Measurements from ENCODE around the gene UQCRC2.
"Not testable (repeated sequence)": the region's sequence is repeated elsewhere in the genome, so short reads cannot be mapped to it uniquely, and the experiment has no call there.

The UQCRC2 gene

DNA sequence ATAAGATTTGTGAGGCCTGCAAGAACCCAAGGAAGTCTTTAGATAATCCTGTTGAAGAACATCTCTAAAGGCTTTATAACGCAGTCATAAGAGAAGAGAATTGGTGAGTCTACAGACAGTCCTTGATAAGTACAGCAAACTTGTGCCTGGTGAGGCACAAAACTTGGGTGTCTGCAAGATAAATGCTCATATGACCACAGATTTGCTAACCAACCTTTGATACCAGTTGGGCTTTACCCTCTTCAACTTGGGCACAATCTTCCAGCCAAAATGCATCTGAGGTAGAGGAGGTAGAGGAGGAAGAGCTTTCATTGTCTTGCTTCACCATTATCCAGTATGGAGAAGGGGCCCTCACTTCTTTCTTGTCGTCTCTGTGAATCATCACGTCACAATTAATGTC, 30.9 kb downstream of the UQCRC2 start:
- FAIRE-seq, result no peak

DNA sequence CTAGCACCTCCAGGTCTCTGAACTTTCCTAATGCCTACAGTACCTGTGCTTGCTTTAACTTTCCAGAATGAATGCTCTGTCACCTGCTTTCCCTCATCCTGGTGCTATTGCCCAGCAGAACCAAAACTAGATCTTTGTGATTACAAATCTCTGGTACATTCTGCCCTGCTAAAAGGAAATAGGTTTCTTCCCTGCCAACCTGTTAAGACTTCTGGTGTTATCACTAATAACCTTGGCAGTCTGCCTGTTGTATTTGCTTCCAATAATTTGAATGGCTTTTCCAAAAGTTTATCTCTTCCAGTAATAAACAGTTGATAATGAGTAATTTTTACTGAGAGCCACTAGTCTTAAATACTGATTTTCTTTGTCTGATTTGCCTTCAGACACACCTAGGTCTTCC, 32.4 kb downstream of the UQCRC2 start:
- FAIRE-seq, result no peak

DNA sequence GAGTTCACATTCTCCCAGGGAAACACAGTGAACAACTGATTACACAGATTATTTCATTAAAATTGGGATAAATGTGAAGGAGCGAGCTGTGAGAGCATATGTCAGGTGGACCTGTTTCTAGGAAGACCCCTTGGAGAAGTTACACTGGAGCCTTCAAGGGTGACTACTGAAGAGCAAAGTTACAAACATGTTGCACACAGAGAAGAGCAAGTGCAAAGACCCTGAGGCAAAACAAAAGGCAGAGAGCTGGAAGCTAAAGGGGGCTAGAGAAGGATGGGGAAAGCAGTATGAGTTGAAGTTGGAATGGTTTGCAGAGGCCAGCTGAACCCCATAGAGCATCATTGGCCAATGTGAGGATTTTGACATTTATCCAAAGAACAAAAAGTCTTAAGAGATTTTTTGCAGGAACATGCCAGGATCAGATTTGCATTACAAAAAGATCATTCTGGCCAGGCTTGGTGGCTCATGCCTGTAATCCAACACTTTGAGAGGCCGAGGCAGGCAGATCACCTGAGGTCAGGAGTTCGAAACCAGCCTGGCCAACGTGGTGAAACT, 33.6 kb downstream of the UQCRC2 start:
- FAIRE-seq, result no peak

DNA sequence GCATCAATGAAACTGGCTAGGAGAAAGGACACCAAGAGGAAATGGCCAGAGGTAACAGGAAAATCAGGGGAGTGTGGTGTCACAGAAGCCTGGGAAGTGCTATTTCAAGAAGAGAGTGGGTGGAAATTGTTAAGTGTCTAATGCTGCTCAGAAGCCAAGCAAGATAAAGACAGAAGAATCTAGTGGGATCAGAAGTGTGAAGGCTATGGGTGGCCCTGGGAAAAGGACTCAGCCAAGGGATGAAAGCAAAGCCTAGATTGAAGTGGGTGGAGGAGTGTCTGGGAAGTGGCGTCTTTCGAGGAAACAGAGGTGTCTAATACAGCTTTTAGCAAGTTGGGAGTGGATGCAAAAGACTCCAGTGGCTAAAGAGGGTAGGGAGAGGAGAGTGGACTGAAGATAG, 34.3 kb downstream of the UQCRC2 start:
- no peak for FAIRE-seq

DNA sequence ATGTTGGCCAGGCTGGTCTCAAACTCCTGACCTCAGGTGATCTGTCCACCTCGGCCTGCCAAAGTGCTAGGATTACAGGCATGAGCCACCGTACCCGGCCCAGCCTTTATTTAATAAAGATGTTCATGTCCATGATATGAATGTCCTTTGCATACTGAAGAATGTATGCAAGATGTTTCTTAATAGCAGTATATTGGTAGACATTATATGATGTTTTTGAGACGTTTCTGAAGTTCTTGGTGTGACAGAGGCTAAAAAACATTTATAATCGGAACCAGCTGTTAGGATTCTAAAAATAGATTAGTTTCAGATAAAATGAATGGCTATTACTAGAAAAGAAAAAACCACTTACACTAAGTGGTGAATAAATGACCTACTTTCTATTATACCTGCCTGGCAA, 36.0 kb downstream of the UQCRC2 start:
- no peak for FAIRE-seq

DNA sequence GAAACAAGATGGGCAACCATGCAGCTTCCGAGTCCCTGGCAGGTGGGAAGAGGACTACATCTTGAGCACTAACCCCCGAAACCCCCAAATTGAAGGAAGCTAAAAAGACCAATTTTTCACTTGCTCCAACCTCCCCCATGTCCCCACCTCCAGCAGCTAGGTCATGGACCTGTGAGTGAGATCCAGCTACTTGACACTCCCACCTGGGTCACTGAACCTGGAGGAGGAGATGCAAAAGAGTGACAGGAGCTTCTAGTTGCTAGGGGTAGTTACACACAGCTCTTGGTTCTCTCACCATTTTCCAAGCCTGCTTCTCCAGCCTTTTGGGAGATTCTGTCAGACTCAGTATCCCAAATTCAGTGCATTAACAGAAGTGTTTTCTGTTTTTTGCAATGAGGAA, 36.6 kb downstream of the UQCRC2 start:
- no peak for FAIRE-seq

DNA sequence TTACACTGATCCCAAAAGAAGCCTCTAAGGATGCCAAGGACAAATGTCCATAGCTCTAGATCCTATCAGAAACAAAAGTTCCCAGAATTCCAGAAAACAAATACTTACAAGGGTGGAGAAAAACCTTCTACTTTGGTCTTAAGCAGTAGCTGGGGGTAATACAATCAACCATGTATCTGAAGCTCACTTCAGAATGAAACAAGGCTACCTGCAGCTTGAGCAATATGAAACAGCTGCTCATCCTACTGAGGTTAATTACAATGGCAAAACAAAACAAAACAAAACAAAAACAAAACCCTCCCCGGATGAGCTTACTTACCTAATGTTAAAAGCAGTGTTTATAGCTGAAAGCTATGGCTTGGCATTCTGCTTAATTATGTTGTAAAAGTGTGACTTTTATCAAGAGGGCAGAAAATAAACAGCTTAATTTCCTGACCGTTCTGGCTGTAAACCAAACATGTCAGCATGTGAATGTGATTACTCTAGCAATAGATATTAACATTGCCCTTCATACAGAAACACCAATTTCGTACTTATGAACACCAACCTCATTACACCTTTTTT, 37.3 kb downstream of the UQCRC2 start:
- FAIRE-seq, result no peak

DNA sequence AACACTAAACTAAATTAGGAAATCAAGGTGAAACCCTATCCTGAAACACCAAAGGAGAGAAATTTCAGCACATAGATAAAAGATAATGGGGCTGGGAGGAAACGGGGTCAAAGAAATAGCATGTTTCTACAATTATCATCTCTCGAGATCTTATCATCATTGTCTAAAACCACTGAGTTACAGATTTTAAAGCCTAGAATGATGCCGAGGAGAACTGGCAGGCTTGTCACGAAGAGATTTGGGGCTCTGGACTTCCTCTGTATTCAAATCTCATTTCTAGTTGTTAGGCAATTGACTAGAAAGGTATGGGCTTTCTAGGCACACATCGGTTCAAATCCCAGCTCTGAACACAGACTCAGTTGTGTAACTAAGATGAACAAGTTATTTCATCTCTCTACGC, 38.5 kb downstream of the UQCRC2 start:
- FAIRE-seq, result no peak

DNA sequence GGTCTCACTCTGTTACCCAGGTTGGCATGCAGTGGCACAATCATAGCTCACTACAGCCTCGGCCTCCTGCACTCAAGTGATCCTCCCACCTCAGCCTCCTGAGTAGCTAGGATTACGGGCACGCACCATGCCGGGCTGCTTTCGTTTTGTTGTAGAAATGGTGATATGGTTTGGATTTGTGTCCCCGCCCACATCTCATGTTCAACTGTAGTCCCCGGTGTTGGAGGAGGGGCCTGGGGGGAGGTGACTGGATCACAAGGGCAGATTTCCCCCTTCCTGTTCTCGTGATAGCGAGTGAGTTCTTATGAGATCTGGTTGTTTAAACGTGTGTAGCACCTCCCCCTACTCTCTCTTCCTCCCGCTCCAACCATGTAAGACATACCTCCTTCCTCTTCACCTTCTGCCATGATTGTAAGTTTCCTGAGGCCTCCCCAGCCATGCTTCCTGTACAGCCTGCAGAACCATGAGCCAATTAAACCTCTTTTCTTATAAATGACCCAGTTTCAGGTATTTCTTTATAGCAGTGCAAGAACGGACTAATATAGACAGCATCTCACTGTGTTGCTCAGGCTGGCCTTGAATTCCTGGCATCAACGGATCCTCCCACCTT, 41.8 kb downstream of the UQCRC2 start:
- FAIRE-seq, result no peak

DNA sequence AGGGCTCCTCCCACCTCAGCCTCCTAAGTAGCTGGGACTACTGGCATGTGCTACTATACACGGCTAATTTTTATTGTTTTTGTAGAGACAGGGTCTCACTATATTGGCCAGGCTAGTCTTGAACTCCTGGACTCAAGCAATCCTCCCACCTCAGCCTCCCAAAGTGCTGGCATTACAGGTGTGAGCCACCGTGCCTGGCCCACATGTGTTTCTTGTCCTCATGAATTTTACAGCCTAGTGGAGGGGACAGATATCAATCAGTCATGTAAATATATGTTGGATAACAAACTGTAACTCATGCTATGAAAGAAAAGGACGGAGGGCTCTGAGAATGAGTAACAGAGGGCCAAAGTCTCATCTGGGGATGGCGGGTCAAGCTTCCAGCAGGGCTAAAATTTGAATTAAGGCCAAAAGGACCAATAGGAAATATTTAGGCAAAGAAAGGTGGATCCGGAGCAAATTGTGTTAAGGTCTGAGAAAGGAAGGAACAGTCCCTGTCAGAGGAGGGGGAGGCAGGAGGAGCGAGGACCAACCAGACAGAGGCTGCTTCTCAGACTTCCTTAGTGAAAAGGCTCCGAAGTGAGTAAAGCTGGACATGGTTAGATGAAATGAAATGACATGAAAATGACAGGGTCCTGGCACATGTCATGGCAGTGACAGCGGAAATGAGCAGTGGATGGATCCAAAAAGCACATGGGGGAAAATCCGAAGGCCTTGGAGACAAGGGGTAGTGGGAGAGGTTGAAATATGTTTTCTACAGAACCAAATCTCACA, 43.9 kb downstream of the UQCRC2 start:
- no peak for FAIRE-seq

DNA sequence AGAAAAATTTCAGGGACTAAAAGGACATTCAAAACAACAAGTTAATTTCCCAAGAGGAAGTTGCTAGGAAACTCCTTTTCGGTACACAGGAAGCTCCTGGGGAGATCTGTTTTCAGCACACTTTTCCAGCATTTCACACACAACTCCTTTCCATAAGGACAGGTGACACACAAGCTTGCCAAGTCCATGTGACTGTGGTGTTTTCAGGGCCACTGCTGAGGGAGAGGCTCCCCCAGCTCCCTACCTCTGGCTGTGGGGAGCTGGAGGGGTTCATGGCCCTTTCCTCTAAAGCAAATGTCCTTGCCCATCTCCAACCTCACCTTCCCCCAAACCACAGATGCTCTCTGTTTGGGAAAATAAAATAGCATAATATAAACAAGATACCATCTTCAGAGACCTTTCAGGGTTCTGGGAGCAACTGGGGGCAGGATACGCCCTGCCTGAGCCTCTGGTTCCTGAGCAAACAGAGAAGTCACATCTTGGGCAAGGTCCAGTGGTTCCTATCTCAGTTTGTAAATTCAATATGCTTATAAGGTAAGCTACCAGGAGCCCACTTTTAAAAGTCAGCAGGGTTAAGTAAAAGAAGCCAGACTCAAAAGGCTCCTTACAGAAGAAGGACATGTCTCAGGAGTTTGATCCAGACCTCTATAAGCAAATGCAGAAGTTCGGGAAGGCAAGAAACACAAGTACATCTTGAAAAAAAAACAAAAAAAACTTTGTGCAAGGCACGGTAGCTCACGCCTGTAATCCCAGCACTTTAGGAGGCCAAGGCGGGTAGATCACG, 44.7 kb downstream of the UQCRC2 start:
- no peak for FAIRE-seq

DNA sequence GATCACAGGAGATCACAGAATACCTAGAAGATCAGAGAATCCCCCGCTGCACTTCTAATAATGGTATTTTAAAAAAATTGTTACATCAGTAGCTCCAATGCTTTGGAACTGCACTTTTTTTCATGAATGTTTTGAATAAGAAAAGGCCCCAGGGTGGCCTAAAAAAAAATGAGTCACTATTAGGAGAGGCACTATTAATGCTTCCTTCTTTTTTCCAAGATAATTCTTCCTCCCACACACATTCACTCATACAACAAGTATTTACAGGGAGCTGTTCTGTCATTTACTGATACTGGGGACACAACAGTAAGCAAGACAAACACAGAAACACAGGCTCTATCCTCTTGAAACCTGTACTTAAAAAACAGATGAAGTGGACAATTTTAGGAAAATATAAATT, 48.4 kb downstream of the UQCRC2 start:
- no peak for FAIRE-seq

DNA sequence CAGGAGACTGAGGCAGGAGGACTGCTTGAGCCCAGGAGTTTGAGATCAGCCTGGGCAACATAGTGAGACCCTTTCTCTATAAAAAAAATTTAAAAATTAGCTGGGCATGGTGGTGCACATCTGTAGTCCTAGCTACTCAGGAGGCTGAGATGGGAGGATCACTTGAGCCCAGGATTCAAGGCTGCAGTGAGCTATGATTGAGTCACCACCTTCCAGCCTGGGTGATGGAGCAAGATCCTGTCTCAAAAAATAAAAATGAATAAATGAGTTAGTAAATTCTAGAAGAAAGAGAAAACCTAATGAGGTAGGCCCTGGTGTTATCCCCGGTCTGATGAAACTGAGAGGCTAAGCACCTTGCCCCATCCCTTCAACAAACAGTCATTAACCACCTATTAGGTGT, 48.9 kb downstream of the UQCRC2 start:
- not testable (repeated sequence) for FAIRE-seq

DNA sequence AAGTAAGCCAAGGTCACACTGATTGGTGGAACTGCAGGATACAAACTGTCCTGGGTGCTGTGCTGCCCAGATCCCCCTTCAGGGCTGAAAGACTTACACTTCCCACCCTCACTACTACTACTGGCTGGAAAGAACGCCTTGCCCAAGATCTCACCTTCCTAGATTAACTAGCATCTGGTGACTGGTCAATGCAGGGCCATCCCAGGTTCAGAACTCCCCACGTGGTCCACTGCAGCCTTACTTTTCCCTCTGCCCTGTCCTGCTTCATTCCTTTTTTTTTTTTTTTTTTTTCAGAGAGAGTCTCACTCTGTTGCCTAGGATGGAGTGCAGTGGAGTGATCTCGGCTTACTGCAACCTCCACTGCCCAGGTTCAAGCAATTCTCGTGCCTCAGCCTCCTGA, 50.0 kb downstream of the UQCRC2 start:
- FAIRE-seq, result no peak

DNA sequence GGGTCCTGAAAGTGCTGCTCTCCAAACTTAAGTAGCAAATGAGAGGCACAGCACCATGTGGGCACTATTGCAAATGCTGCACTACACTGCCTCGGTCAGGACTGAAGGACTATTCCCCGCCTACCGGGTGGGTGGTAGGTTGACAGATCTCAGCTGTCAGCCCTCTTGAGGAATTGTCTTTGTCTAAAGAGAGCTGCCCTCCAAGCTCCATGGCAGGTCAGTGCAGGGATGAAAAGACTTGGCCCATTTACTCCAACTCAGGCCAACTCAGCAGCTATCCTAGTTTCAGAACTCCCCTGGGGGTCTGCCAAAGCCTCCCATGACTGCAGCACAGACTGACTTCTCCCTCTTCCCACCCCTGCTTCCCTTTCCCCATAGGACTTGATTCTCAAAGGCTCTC, 51.2 kb downstream of the UQCRC2 start:
- no peak for FAIRE-seq

DNA sequence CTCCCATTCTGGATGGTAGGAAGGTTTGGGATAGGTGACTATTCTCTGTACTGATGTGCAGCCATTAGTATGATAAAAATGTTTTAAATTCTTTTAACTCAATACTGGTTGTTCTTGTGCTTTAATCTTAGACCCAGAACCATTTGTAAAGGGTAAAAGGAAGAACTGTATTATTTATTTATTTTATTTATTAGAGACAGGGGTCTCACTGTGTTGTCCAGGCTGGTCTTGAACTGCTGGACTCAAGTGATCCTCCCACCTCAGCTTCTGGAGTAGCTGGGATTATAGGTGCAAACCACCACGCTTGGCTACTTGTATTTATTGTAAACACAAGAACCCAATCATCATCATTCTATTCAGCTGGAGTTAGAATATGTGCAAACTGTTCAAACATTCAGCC, 52.6 kb downstream of the UQCRC2 start:
- no peak for FAIRE-seq

DNA sequence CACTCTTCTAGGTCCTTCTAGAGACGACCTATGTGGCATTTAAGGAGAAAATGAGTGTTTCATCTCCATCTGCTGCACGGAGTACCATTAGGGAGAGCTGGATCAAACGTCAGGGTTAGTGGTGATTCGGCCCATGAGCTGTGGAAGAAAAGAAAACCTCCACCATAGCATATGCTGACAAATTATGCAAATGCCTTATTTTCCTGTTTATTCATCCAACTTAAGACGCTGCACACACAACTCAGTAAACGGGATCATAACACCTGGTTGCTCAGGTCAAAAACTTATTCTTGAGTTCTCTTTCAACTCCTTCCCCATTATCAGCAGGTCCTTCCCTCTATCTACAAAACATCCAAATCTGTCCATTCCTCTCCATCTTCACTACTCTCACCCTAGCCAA, 53.5 kb downstream of the UQCRC2 start:
- FAIRE-seq, result no peak

DNA sequence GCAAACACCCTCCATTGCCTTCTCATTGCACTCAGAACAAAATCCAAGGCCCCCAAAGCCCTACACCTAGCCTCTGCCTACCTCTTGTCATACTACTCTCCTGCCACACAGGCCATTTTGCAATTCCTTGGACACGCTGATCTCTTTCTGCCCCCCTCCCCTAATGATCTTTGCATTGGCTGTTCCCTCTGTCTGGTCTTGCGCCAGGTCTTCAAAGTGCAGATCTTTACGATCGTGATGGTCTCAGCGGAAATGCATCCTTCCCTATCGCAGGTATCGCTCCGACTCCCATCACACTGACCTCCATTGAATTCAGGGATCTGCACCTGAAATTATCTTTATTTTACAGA, 54.0 kb downstream of the UQCRC2 start:
- no peak for FAIRE-seq

DNA sequence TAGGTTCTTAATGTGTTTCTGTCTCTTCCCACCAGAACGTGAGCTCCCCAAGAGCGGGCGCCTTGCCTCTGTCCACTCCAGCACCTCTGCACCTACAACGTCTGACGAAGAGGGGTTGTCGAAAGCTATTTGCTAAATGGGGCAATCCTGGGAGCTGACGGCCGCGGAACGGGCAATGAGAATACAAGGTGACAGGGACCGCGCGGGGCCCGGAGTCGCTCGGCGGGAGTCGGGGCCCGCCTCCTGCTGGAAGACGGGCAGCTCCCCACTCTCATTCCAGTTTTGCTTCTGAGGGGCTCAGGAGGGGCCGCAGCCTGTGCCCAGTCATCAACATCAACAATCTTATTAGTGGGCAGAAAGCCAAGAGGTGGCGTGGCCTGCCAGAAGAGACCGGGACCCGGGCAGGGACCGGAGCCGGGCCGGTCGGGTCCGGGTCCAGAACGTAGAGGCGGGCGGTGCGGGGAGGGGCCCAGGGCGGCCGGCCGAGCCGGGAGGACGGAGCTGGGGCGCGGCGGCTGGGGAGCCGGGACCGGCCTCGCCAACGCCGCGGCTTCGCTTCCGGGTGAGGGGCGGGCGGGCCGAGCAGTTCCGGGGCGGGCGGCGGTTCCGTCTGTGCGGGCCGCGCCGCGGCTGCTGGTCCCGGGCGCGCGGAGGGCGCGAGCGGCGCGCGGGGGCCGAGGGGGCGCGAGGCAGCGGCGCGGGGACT, 54.5 kb downstream of the UQCRC2 start, which contains the start of gene MOSMO:
Gene MOSMO (plus strand): TSS at position 603 of the 706 bp plus-strand sequence. CDS start 191 bp downstream, outside the sequence.
- no peak for FAIRE-seq

DNA sequence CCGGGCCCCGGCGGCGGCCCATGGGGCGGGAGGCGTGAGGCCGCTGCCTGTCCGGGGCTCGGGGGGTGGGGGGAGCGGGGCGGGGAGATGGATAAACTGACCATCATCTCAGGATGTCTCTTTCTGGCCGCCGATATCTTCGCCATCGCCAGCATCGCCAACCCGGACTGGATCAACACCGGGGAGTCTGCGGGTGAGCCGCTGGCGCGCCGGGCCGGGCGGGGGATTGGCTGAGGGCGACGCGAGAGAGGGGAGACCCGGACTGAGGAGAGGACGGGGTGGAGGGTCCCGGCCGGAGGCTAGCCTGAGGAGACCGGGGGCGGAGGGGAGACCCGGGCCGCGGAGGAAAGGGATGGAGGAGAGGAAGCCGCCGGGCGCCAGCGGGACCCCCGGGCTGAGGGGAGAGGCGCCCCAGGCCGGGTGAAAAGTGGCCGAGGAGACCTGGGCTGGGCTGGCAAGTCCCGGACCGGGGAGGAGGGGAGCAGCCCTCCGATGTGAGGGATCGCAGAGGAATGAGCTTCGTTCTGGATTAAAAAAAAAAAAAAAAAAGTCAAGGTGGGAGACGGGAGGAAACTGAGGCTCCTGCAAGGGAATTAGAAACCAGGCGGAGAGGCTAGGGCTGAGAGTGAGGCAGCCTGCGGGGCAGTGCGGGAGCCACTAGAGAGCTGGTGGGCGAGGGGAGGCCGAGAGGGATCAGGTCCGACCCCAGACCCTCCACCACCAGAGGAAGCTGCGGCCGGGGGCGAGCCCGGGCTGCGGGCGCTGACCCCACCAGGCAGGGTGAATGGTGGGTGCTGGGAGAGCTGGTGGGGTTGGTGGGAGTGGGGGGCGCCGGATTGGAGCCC, 55.3 kb downstream of the UQCRC2 start:
- no peak for FAIRE-seq

DNA sequence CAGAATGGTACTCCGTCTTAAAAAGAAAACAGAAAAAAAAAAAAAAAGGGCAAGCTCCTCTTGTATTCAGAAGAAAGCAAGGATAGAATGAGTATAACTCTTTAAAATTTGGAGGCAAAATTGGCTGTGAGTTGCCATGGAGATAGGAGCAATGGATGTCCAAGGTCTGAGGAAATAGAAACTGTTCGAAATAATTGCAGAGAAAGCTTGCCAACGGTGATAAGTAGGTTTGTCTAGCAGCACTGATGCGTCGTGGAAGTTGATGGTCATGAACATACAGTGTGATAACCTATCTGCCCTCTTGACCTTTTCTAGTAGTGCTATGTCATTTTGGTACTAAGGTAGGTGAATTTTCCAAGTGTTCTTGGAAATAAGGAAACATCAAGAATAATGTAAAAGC, 57.7 kb downstream of the UQCRC2 start:
- FAIRE-seq, result no peak

DNA sequence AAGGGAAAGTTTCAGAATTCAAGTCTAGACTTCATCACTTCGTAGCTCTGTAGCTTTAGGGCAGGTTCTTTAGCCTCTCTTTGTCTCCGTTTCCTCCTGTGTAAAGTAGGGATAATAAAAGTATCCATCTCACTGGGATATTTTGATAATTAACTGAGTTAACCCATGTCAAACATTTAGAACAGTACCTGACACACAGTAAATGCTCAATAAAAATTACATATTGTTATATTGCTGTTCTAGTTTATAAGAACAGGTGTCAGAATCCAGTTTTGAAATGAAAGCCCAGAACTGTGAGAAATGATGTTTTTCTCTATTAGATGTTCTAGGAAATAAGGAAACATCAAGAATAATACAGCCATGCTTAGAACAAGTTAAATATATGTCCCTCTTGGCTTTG, 59.1 kb downstream of the UQCRC2 start:
- FAIRE-seq, result no peak

All from A204.1 (cell line).